ENCODE data around the gene WASF2.

GRCh38 chr1:27388337-27389005, 101.5 kb downstream of the WASF2 start:
- TF ChIP-seq EP300 (IDR thresholded peaks at IDR 0.05; ENCODE audit: borderline replicate concordance), result no peak
- TF ChIP-seq CEBPB (IDR thresholded peaks at IDR 0.05), result no peak
- TF ChIP-seq YY1 (IDR thresholded peaks at IDR 0.05; ENCODE audit: low read depth), result no peak
- TF ChIP-seq TAF1 (IDR thresholded peaks at IDR 0.05; ENCODE audit: low read depth), result no peak
- TF ChIP-seq RAD21 (IDR thresholded peaks at IDR 0.05; ENCODE audit: low read depth), result peak; percentile 91
- TF ChIP-seq ZBTB7A (IDR thresholded peaks at IDR 0.05; ENCODE audit: low read depth), result no peak
- no peak for TF ChIP-seq CREB1 (IDR thresholded peaks at IDR 0.05; ENCODE audit: low read depth)
- no peak for TF ChIP-seq MAX (IDR thresholded peaks at IDR 0.05)
- TF ChIP-seq EGR1 (IDR thresholded peaks at IDR 0.05), result no peak
- TF ChIP-seq NFIC (IDR thresholded peaks at IDR 0.05), result no peak
- no peak for TF ChIP-seq REST (IDR thresholded peaks at IDR 0.05; ENCODE audit: low read depth)
- TF ChIP-seq TEAD4 (IDR thresholded peaks at IDR 0.05), result no peak
- no peak for TF ChIP-seq FOXM1 (IDR thresholded peaks at IDR 0.05; ENCODE audit: borderline replicate concordance, low read depth)

All from Ishikawa (cell line).